ENCODE data around the gene TTI1. TPM values are rescaled to one million over a fixed set of nuclear protein-coding genes. Genes with fewer than 3 reads are reported as not detected.

The TTI1 gene
- total RNA-seq, 1 donor, result 14.8 TPM

DNA sequence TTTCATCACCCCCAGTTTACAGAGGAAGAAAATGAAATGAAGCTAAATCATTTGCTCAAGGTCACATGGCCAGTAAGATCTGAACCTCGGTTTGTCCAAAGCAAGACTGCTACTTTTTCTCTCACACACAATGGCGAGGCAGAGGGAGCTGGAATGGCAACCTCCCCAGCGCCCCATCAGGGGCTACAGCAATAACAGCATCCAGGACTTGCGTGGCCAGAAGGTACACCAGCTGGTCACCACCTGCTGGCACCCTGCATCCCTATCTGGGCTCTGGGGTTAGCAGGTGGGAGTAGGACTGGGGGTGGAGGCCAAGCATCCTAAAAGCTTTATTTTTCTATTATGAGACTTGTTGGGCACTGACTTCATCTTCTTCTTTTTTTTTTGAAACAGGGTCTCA is 41.3 kb downstream of the TTI1 start:
- H3K9me3 ChIP-seq (ENCODE audit: low read depth, low read length), result no peaks in the 10 kb centered on the region
- peaks cover 30% of the 10 kb centered on the region for H3K4me1 ChIP-seq (ENCODE audit: insufficient read depth, low read length)
- TF ChIP-seq, protein P1, sequence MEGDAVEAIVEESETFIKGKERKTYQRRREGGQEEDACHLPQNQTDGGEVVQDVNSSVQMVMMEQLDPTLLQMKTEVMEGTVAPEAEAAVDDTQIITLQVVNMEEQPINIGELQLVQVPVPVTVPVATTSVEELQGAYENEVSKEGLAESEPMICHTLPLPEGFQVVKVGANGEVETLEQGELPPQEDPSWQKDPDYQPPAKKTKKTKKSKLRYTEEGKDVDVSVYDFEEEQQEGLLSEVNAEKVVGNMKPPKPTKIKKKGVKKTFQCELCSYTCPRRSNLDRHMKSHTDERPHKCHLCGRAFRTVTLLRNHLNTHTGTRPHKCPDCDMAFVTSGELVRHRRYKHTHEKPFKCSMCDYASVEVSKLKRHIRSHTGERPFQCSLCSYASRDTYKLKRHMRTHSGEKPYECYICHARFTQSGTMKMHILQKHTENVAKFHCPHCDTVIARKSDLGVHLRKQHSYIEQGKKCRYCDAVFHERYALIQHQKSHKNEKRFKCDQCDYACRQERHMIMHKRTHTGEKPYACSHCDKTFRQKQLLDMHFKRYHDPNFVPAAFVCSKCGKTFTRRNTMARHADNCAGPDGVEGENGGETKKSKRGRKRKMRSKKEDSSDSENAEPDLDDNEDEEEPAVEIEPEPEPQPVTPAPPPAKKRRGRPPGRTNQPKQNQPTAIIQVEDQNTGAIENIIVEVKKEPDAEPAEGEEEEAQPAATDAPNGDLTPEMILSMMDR (IDR thresholded peaks at IDR 0.05; ENCODE audit: extremely low read depth, low read depth, low read length), result no peak
- H3K27ac ChIP-seq (ENCODE audit: low read depth, low read length), result no peak overlapping the region
- peaks cover 7% of the 10 kb centered on the region for H4K20me1 ChIP-seq (ENCODE audit: insufficient read depth, low read length)
- H3K79me2 ChIP-seq (ENCODE audit: insufficient read depth, low read length), result no peaks in the 10 kb centered on the region
- no peak overlapping the region for H3K4me2 ChIP-seq (ENCODE audit: insufficient read depth, low read length)
- H2AFZ ChIP-seq (ENCODE audit: low read length), result no peak overlapping the region
- peaks cover 26% of the 10 kb centered on the region for H3K36me3 ChIP-seq (ENCODE audit: insufficient read depth, low read length)
- H3K27me3 ChIP-seq (ENCODE audit: insufficient read depth, low read length), result no peaks in the 10 kb centered on the region
- DNase-seq (ENCODE audit: insufficient read length, low spot score, missing footprints), result no peak
- H3K4me3 ChIP-seq (ENCODE audit: insufficient read depth, low read length), result no peak overlapping the region

- no peaks in the 10 kb centered on the region for H3K27me3 ChIP-seq (ENCODE audit: insufficient read depth, low read length)
- H3K79me2 ChIP-seq (ENCODE audit: insufficient read depth, low read length), result no peaks in the 10 kb centered on the region
- TF ChIP-seq, protein P1 (IDR thresholded peaks at IDR 0.05; ENCODE audit: extremely low read depth, low read depth, low read length), result no peak
- peaks cover 20% of the 10 kb centered on the region for H3K36me3 ChIP-seq (ENCODE audit: insufficient read depth, low read length)
- H4K20me1 ChIP-seq (ENCODE audit: insufficient read depth, low read length), result peaks cover 7% of the 10 kb centered on the region
- no peaks in the 10 kb centered on the region for H3K9me3 ChIP-seq (ENCODE audit: low read depth, low read length)
- H3K4me3 ChIP-seq (ENCODE audit: insufficient read depth, low read length), result no peak overlapping the region
- peaks cover 30% of the 10 kb centered on the region for H3K4me1 ChIP-seq (ENCODE audit: insufficient read depth, low read length)
- peak overlapping the region; percentile 6 for H3K27ac ChIP-seq (ENCODE audit: low read depth, low read length)
- H2AFZ ChIP-seq (ENCODE audit: low read length), result no peak overlapping the region
- DNase-seq (ENCODE audit: insufficient read length, low spot score, missing footprints), result no peak
- no peak overlapping the region for H3K4me2 ChIP-seq (ENCODE audit: insufficient read depth, low read length)
These were observed 41.9 kb downstream of the TTI1 start for GRCh38 chr20:37991157-37991866.

GRCh38 chr20:37990571-37991151 is 42.6 kb downstream of the TTI1 start:
- Histone ChIP-seq H3K4me1 (ENCODE audit: insufficient read depth, low read length) (peaks cover 30% of the 10 kb centered on the region), H3K79me2 (ENCODE audit: insufficient read depth, low read length) (no peaks in the 10 kb centered on the region), H2AFZ (ENCODE audit: low read length) (no peak overlapping the region), H3K27me3 (ENCODE audit: insufficient read depth, low read length) (no peaks in the 10 kb centered on the region), H3K27ac (ENCODE audit: low read depth, low read length) (peak overlapping the region; percentile 6), H3K36me3 (ENCODE audit: insufficient read depth, low read length) (peaks cover 14% of the 10 kb centered on the region), H3K9me3 (ENCODE audit: low read depth, low read length) (no peaks in the 10 kb centered on the region), H4K20me1 (ENCODE audit: insufficient read depth, low read length) (peaks cover 7% of the 10 kb centered on the region), H3K4me3 (ENCODE audit: insufficient read depth, low read length) (no peak overlapping the region), H3K4me2 (ENCODE audit: insufficient read depth, low read length) (no peak overlapping the region)
- TF ChIP-seq, protein P1 (IDR thresholded peaks at IDR 0.05; ENCODE audit: extremely low read depth, low read depth, low read length), result no peak
- peak; percentile 73 for DNase-seq (ENCODE audit: insufficient read length, low spot score, missing footprints)

GRCh38 chr20:37989601-37990295 is 43.5 kb downstream of the TTI1 start:
- Histone ChIP-seq H3K9me3 (ENCODE audit: low read depth, low read length) (no peaks in the 10 kb centered on the region), H2AFZ (ENCODE audit: low read length) (no peak overlapping the region), H3K4me3 (ENCODE audit: insufficient read depth, low read length) (no peak overlapping the region), H3K4me1 (ENCODE audit: insufficient read depth, low read length) (peaks cover 29% of the 10 kb centered on the region), H3K27ac (ENCODE audit: low read depth, low read length) (no peak overlapping the region), H3K79me2 (ENCODE audit: insufficient read depth, low read length) (no peaks in the 10 kb centered on the region), H4K20me1 (ENCODE audit: insufficient read depth, low read length) (peaks cover 7% of the 10 kb centered on the region), H3K27me3 (ENCODE audit: insufficient read depth, low read length) (no peaks in the 10 kb centered on the region), H3K36me3 (ENCODE audit: insufficient read depth, low read length) (peaks cover 6% of the 10 kb centered on the region), H3K4me2 (ENCODE audit: insufficient read depth, low read length) (no peak overlapping the region)
- TF ChIP-seq, protein P1 (IDR thresholded peaks at IDR 0.05; ENCODE audit: extremely low read depth, low read depth, low read length), result no peak
- no peak for DNase-seq (ENCODE audit: insufficient read length, low spot score, missing footprints)

All from osteoblast (primary cell).